Activated CD8-positive, alpha-beta T cell treated with anti-CD3 and anti-CD28 coated beads, Interleukin-2, amount 10 ng/mL, durations not matched to agents 7 days and 5 days (primary cell): ENCODE data around the gene GADL1. TPM values are rescaled to one million over a fixed set of nuclear protein-coding genes. Genes with fewer than 3 reads are reported as not detected.

Source experiments
- ATAC-seq: fragments of 150-1000 bp; cut with Tn5 transposase; one replicate; pipeline ENCODE4 v1.10.0; 2021; ENCODE audit warnings: moderate library complexity
- CTCF ChIA-PET: fragments of 350-600 bp; sonication (Branson Sonifier 250); formaldehyde crosslinking; loops from one replicate; lab custom pipeline; 2021; ENCODE audit warnings: antibody characterized with exemption; lab: Charles Lee
- POLR2A ChIA-PET: fragments of 350-600 bp; sonication (Branson Sonifier 250); formaldehyde crosslinking; loops from one replicate; lab custom pipeline; 2021; ENCODE audit warnings: antibody characterized with exemption; lab: Charles Lee
- DNase-seq: peaks from one replicate; pipeline ENCODE4 v3.0.0-alpha.2; 2020
- H3K27ac Mint-ChIP-seq: one replicate; pipeline ENCODE4 v1.8.0; 2021; ENCODE audit warnings: mild to moderate bottlenecking, mixed read lengths
- H3K27me3 Mint-ChIP-seq: one replicate; pipeline ENCODE4 v1.8.0; 2021; ENCODE audit warnings: low read depth, mixed read lengths
- H3K36me3 Mint-ChIP-seq: one replicate; pipeline ENCODE4 v1.8.0; 2021; ENCODE audit warnings: low read depth, mixed read lengths
- H3K4me1 Mint-ChIP-seq: one replicate; pipeline ENCODE4 v1.8.0; 2021; ENCODE audit warnings: low read depth, mixed read lengths
- H3K4me3 Mint-ChIP-seq: one replicate; pipeline ENCODE4 v1.8.0; 2021; ENCODE audit warnings: mild to moderate bottlenecking, mixed read lengths
- H3K9me3 Mint-ChIP-seq: one replicate; pipeline ENCODE4 v1.8.0; 2022; ENCODE audit warnings: mixed read lengths; ENCODE audit not compliant: insufficient read depth
- total RNA-seq, 2 experiments: library from RNA; stranded (reverse); gene quantifications; one replicate each; pipeline ENCODE4 v1.2.3, GENCODE V29; 2021

The GADL1 gene
- total RNA-seq, 2 experiments from 2014 or later, result not detected

GRCh38 chr3:30872879-30873278 is 21.6 kb downstream of the GADL1 start:
- Mint-ChIP-seq H3K9me3 (no peaks in the 10 kb centered on the region), H3K27ac (no peak overlapping the region), H3K4me3 (no peak overlapping the region), H3K4me1 (no peaks in the 10 kb centered on the region), H3K36me3 (no peaks in the 10 kb centered on the region), H3K27me3 (peaks cover 7% of the 10 kb centered on the region)
- DNase-seq (no peak), ATAC-seq (no peak)
- ChIA-PET CTCF (no interaction called here), POLR2A (no interaction called here)

GRCh38 chr3:30871720-30872119 is 22.7 kb downstream of the GADL1 start:
- DNase-seq, result no peak
- no peaks in the 10 kb centered on the region for H3K9me3 Mint-ChIP-seq
- H3K36me3 Mint-ChIP-seq, result no peaks in the 10 kb centered on the region
- POLR2A ChIA-PET, result no interaction called here
- H3K4me1 Mint-ChIP-seq, result no peaks in the 10 kb centered on the region
- no peak overlapping the region for H3K4me3 Mint-ChIP-seq
- H3K27me3 Mint-ChIP-seq, result peaks cover 5% of the 10 kb centered on the region
- ATAC-seq, result no peak
- CTCF ChIA-PET, result no interaction called here
- no peak overlapping the region for H3K27ac Mint-ChIP-seq

GRCh38 chr3:30864836-30865235 is 29.6 kb downstream of the GADL1 start:
- DNase-seq, result no peak
- POLR2A ChIA-PET, result no interaction called here
- no peak overlapping the region for H3K4me3 Mint-ChIP-seq
- no peaks in the 10 kb centered on the region for H3K4me1 Mint-ChIP-seq
- H3K27ac Mint-ChIP-seq, result no peak overlapping the region
- H3K27me3 Mint-ChIP-seq, result peaks cover 14% of the 10 kb centered on the region
- no peaks in the 10 kb centered on the region for H3K36me3 Mint-ChIP-seq
- CTCF ChIA-PET, result no interaction called here
- no peak for ATAC-seq
- H3K9me3 Mint-ChIP-seq, result no peaks in the 10 kb centered on the region

GRCh38 chr3:30864132-30864531 is 30.3 kb downstream of the GADL1 start:
- no peak for ATAC-seq
- no peak overlapping the region for H3K27ac Mint-ChIP-seq
- H3K4me1 Mint-ChIP-seq, result no peaks in the 10 kb centered on the region
- CTCF ChIA-PET, result no interaction called here
- no peaks in the 10 kb centered on the region for H3K36me3 Mint-ChIP-seq
- peaks cover 14% of the 10 kb centered on the region for H3K27me3 Mint-ChIP-seq
- POLR2A ChIA-PET, result no interaction called here
- H3K4me3 Mint-ChIP-seq, result no peak overlapping the region
- no peak for DNase-seq
- no peaks in the 10 kb centered on the region for H3K9me3 Mint-ChIP-seq

- no peaks in the 10 kb centered on the region for H3K9me3 Mint-ChIP-seq
- no peak overlapping the region for H3K27ac Mint-ChIP-seq
- CTCF ChIA-PET, result no interaction called here
- no peaks in the 10 kb centered on the region for H3K36me3 Mint-ChIP-seq
- H3K27me3 Mint-ChIP-seq, result peaks cover 14% of the 10 kb centered on the region
- H3K4me1 Mint-ChIP-seq, result no peaks in the 10 kb centered on the region
- ATAC-seq (no peak), DNase-seq (no peak)
- H3K4me3 Mint-ChIP-seq, result no peak overlapping the region
- POLR2A ChIA-PET, result no interaction called here
These were observed 32.5 kb downstream of the GADL1 start for GRCh38 chr3:30862004-30862403.

- no peaks in the 10 kb centered on the region for H3K4me1 Mint-ChIP-seq
- no peaks in the 10 kb centered on the region for H3K9me3 Mint-ChIP-seq
- peaks cover 14% of the 10 kb centered on the region for H3K27me3 Mint-ChIP-seq
- no peak overlapping the region for H3K4me3 Mint-ChIP-seq
- ATAC-seq (no peak), DNase-seq (no peak)
- no peaks in the 10 kb centered on the region for H3K36me3 Mint-ChIP-seq
- H3K27ac Mint-ChIP-seq, result no peak overlapping the region
- ChIA-PET CTCF (no interaction called here), POLR2A (no interaction called here)
These were observed 35.5 kb downstream of the GADL1 start for GRCh38 chr3:30858894-30859389.

- POLR2A ChIA-PET, result no interaction called here
- ATAC-seq, result no peak
- H3K27me3 Mint-ChIP-seq, result no peaks in the 10 kb centered on the region
- H3K27ac Mint-ChIP-seq, result no peak overlapping the region
- H3K9me3 Mint-ChIP-seq, result no peaks in the 10 kb centered on the region
- no peak overlapping the region for H3K4me3 Mint-ChIP-seq
- DNase-seq, result no peak
- no peaks in the 10 kb centered on the region for H3K36me3 Mint-ChIP-seq
- CTCF ChIA-PET, result no interaction called here
- H3K4me1 Mint-ChIP-seq, result no peaks in the 10 kb centered on the region
These were observed 38.8 kb downstream of the GADL1 start for GRCh38 chr3:30855400-30856292.

- Mint-ChIP-seq H3K9me3 (no peaks in the 10 kb centered on the region), H3K4me3 (no peak overlapping the region), H3K36me3 (no peaks in the 10 kb centered on the region), H3K27me3 (no peaks in the 10 kb centered on the region), H3K4me1 (peaks cover 3% of the 10 kb centered on the region), H3K27ac (no peak overlapping the region)
- DNase-seq, result no peak
- ChIA-PET CTCF (no interaction called here), POLR2A (no interaction called here)
- ATAC-seq, result no peak
These were observed 41.6 kb downstream of the GADL1 start for GRCh38 chr3:30852833-30853232.

- no peaks in the 10 kb centered on the region for H3K36me3 Mint-ChIP-seq
- ATAC-seq (no peak), DNase-seq (no peak)
- H3K4me1 Mint-ChIP-seq, result peaks cover 8% of the 10 kb centered on the region
- POLR2A ChIA-PET, result no interaction called here
- no peaks in the 10 kb centered on the region for H3K9me3 Mint-ChIP-seq
- H3K27ac Mint-ChIP-seq, result no peak overlapping the region
- CTCF ChIA-PET, result interaction anchor here (1.2 to 1.4 kb wide), 2 partner anchors 7 to 11 kb away, joined by 3 read pairs; no protein-coding TSS in a partner anchor
- no peaks in the 10 kb centered on the region for H3K27me3 Mint-ChIP-seq
- H3K4me3 Mint-ChIP-seq, result no peak overlapping the region
These were observed 46.2 kb downstream of the GADL1 start for GRCh38 chr3:30848087-30848779.

GRCh38 chr3:30847592-30847991 is 46.9 kb downstream of the GADL1 start:
- H3K4me3 Mint-ChIP-seq, result no peak overlapping the region
- CTCF ChIA-PET, result interaction anchor here (1.2 kb wide), 1 partner anchor 10 kb away, joined by 3 read pairs; no protein-coding TSS in a partner anchor

GRCh38 chr3:30845606-30846005 is 48.9 kb downstream of the GADL1 start:
- Mint-ChIP-seq H3K27me3 (no peaks in the 10 kb centered on the region), H3K4me1 (peaks cover 12% of the 10 kb centered on the region), H3K27ac (no peak overlapping the region), H3K9me3 (no peaks in the 10 kb centered on the region), H3K36me3 (no peaks in the 10 kb centered on the region), H3K4me3 (no peak overlapping the region)
- CTCF ChIA-PET, result interaction anchor here (0.7 kb wide), 1 partner anchor 88 kb away, joined by 3 read pairs; no protein-coding TSS in a partner anchor
- DNase-seq (no peak), ATAC-seq (no peak)
- POLR2A ChIA-PET, result no interaction called here

More at GRCh38 chr3:30847592-30847991, 46.9 kb downstream of the GADL1 start:
- Mint-ChIP-seq H3K4me1 (peaks cover 8% of the 10 kb centered on the region), H3K27me3 (no peaks in the 10 kb centered on the region), H3K27ac (no peak overlapping the region), H3K36me3 (no peaks in the 10 kb centered on the region), H3K9me3 (no peaks in the 10 kb centered on the region)
- POLR2A ChIA-PET, result no interaction called here
- ATAC-seq (no peak), DNase-seq (no peak)

GRCh38 chr3:30843877-30844276 is 50.6 kb downstream of the GADL1 start:
- Mint-ChIP-seq H3K4me1 (peaks cover 12% of the 10 kb centered on the region), H3K36me3 (no peaks in the 10 kb centered on the region), H3K27me3 (no peaks in the 10 kb centered on the region), H3K27ac (no peak overlapping the region), H3K9me3 (no peaks in the 10 kb centered on the region), H3K4me3 (no peak overlapping the region)
- no peak for ATAC-seq
- CTCF ChIA-PET, result no interaction called here
- POLR2A ChIA-PET, result no interaction called here
- DNase-seq, result no peak
